HepG2 (cell line): ENCODE results near the gene AUH. TPM values are rescaled to one million over a fixed set of nuclear protein-coding genes. Genes with fewer than 3 reads are reported as not detected.

Source experiments
- ATM ChIP-seq: fragments of 450-650 bp; IDR thresholded peaks from 2 replicates; pipeline ENCODE4 v1.7.1; 2017; ENCODE audit warnings: mild to moderate bottlenecking, borderline replicate concordance
- BCL6 ChIP-seq: IDR thresholded peaks from 2 replicates; pipeline ENCODE4 v1.6.1; 2016; ENCODE audit warnings: missing genetic modification reagents, missing compliant biosample characterization
- HNF1A ChIP-seq, 2 experiments: sonication (generic) in 1 of 2; formaldehyde crosslinking in 1 of 2; IDR thresholded peaks; 2 replicates each; pipeline versions ENCODE4 v1.4.0 to v1.6.1; 2016 to 2020; ENCODE audit warnings: borderline replicate concordance in 1 of 2, low read depth in 1 of 2, mild to moderate bottlenecking in 1 of 2, missing genetic modification reagents in 1 of 2
- KIAA2018 ChIP-seq: sonication (generic); formaldehyde crosslinking; IDR thresholded peaks from 2 replicates; pipeline ENCODE4 v1.5.0; 2020; ENCODE audit warnings: mild to moderate bottlenecking, missing genetic modification reagents, borderline replicate concordance
- NFE2L1 ChIP-seq: sonication (generic); formaldehyde crosslinking; IDR thresholded peaks from 2 replicates; pipeline ENCODE4 v1.4.0; 2020; ENCODE audit warnings: missing genetic modification reagents, mild to moderate bottlenecking, borderline replicate concordance
- ZFY ChIP-seq: sonication (generic); formaldehyde crosslinking; IDR thresholded peaks from 2 replicates; pipeline ENCODE4 v1.4.0; 2020; ENCODE audit warnings: missing genetic modification reagents
- ZNF367 ChIP-seq: sonication (generic); formaldehyde crosslinking; IDR thresholded peaks from 2 replicates; pipeline ENCODE4 v1.4.0; 2020; ENCODE audit warnings: missing genetic modification reagents, borderline replicate concordance
- ZNF441 ChIP-seq: sonication (generic); formaldehyde crosslinking; IDR thresholded peaks from 2 replicates; pipeline ENCODE4 v1.7.0; 2021; ENCODE audit warnings: missing genetic modification reagents, borderline replicate concordance
- ZNF503 ChIP-seq: sonication (generic); formaldehyde crosslinking; IDR thresholded peaks from 2 replicates; pipeline ENCODE4 v1.4.0; 2020; ENCODE audit warnings: missing genetic modification reagents
- ZNF614 ChIP-seq: IDR thresholded peaks from 2 replicates; pipeline ENCODE4 v1.6.1; 2018; ENCODE audit warnings: missing biosample characterization, missing genetic modification reagents, inconsistent platforms, borderline replicate concordance
- ZNF816 ChIP-seq: sonication (generic); formaldehyde crosslinking; IDR thresholded peaks from 2 replicates; pipeline ENCODE4 v1.8.0; 2022; ENCODE audit warnings: missing genetic modification reagents, mild to moderate bottlenecking, borderline replicate concordance
- polyA plus RNA-seq, 8 experiments: library from polyadenylated mRNA; depleted of rRNA in 3 of 8; stranded (reverse) in 7 of 8; unstranded in 1 of 8; fragments of >200 nt; fragmentation: Illumina TruSeq in 4 of 8; extraction: Trizol in 4 of 8; gene quantifications; 2 replicates each; pipeline versions ENCODE4 v1.2.1 to v1.2.3, GENCODE V29; 2011 to 2016; ENCODE audit warnings: low read depth in 4 of 8, missing spikeins in 1 of 8, mixed read lengths in 1 of 8; ENCODE audit not compliant: insufficient read depth in 1 of 8
- total RNA-seq, 5 experiments: library from RNA; depleted of rRNA; stranded (reverse); fragments of >200 nt; fragmentation: Illumina TruSeq; extraction: Trizol; gene quantifications; 2 replicates each; pipeline ENCODE4 v1.2.3, GENCODE V29; 2016; ENCODE audit warnings: low read depth in 1 of 5

AUH gene
- total and polyA plus RNA-seq, 2 of the 13 experiments (the other 11 are each of a cell fraction or from before 2014, with no cell fraction given): 25.8 to 31.9 TPM

- TF ChIP-seq KIAA2018 (CRISPR knock-in tag): no peak
- peak; percentile 79 for TF ChIP-seq BCL6 (CRISPR knock-in tag)
- TF ChIP-seq ZNF816 (CRISPR knock-in tag): peak; percentile 50; the same call in 1 of the 2 replicates
- TF ChIP-seq HNF1A (IDR thresholded peaks at IDR 0.05; ENCODE audit: low read depth): no peak
- TF ChIP-seq HNF1A (CRISPR knock-in tag; IDR thresholded peaks at IDR 0.05; ENCODE audit: borderline replicate concordance): peak; percentile 82
- no peak for TF ChIP-seq NFE2L1 (CRISPR knock-in tag)
- no peak for TF ChIP-seq ZNF614 (CRISPR knock-in tag)
- TF ChIP-seq ZNF367 (CRISPR knock-in tag): no peak
- TF ChIP-seq ZNF441 (CRISPR knock-in tag): no peak
- TF ChIP-seq ZFY (CRISPR knock-in tag): no peak
- no peak for TF ChIP-seq ATM
- no peak for TF ChIP-seq ZNF503 (CRISPR knock-in tag)
These were observed 153.8 kb downstream of the AUH start (continued) for GRCh38 chr9:91207729-91208418.
